PC-3 (cell line): ENCODE data around the gene HUNK.

ENCODE experiments used
- CTCF ChIP-seq: fragments of 300-600 bp; sonication (generic); conservative IDR thresholded peaks from 2 replicates; pipeline ENCODE4 v1.5.1; 2017; ENCODE audit warnings: antibody characterized with exemption, low read depth, mild to moderate bottlenecking, low read length
- EZH2phosphoT487 ChIP-seq: fragments of 300-600 bp; sonication (generic); IDR thresholded peaks from 2 replicates; pipeline ENCODE4 v1.6.1; 2018; ENCODE audit warnings: mild to moderate bottlenecking, antibody characterized with exemption, low read length, borderline replicate concordance

GRCh38 chr21:31898933-31899630 lies 26.3 kb downstream of the HUNK start:
- TF ChIP-seq EZH2phosphoT487, result no peak
- TF ChIP-seq CTCF, result no peak
